GM19193 (cell line): ENCODE results near the gene MAD2L2.

Experiments
- POLR2A ChIP-seq: IDR thresholded peaks from 4 replicates; pipeline ENCODE4 v1.6.1; 2011; ENCODE audit not compliant: insufficient read depth, insufficient read length; ENCODE audit errors: extremely low read depth

The MAD2L2 gene

GRCh38 chr1:11654137-11654938 is 26.6 kb downstream of the MAD2L2 start, which contains the start of the genes FBXO2 and FBXO44:
FBXO2 (minus strand) TSS chr1:11654429; CDS start chr1:11654340, 89 bp downstream.
FBXO44 (plus strand) TSS chr1:11654877; CDS start chr1:11655836, 959 bp downstream.
- no peak for TF ChIP-seq POLR2A

GRCh38 chr1:11653861-11654136 is 27.1 kb downstream of the MAD2L2 start:
- no peak for TF ChIP-seq POLR2A

- TF ChIP-seq POLR2A = no peak
Observed at GRCh38 chr1:11653101-11653860, 27.7 kb downstream of the MAD2L2 start.

- TF ChIP-seq POLR2A = no peak
Observed at GRCh38 chr1:11652203-11652780, 28.7 kb downstream of the MAD2L2 start.

GRCh38 chr1:11651017-11651416 is 29.9 kb downstream of the MAD2L2 start:
- TF ChIP-seq POLR2A = no peak

GRCh38 chr1:11650331-11650991 is 30.5 kb downstream of the MAD2L2 start:
- TF ChIP-seq POLR2A = no peak

GRCh38 chr1:11649624-11650330 is 31.2 kb downstream of the MAD2L2 start:
- no peak for TF ChIP-seq POLR2A

GRCh38 chr1:11649237-11649623 is 31.7 kb downstream of the MAD2L2 start:
- TF ChIP-seq POLR2A = no peak

- no peak for TF ChIP-seq POLR2A
Observed at GRCh38 chr1:11648732-11649158, 32.2 kb downstream of the MAD2L2 start.

GRCh38 chr1:11648039-11648438 is 32.9 kb downstream of the MAD2L2 start:
- no peak for TF ChIP-seq POLR2A

- TF ChIP-seq POLR2A = no peak
Observed at GRCh38 chr1:11647333-11647732, 33.6 kb downstream of the MAD2L2 start.

- TF ChIP-seq POLR2A = no peak
Observed at GRCh38 chr1:11646317-11646716, 34.6 kb downstream of the MAD2L2 start.

- no peak for TF ChIP-seq POLR2A
Observed at GRCh38 chr1:11645670-11646265, 35.2 kb downstream of the MAD2L2 start.

GRCh38 chr1:11645270-11645669 is 35.7 kb downstream of the MAD2L2 start:
- no peak for TF ChIP-seq POLR2A
